H1 (cell line): Measurements from ENCODE around the gene GCSAML. TPM values are rescaled to one million over a fixed set of nuclear protein-coding genes. Genes with fewer than 3 reads are reported as not detected.

ENCODE experiments used
- EP300 ChIP-seq, 2 experiments: IDR thresholded peaks; 1 replicate in 1 of 2; 2 replicates in 1 of 2; pipeline ENCODE4 v1.6.1; 2011 to 2012; ENCODE audit warnings: low read depth in 2 of 2, low read length in 2 of 2, mild to moderate bottlenecking in 2 of 2, borderline replicate concordance in 1 of 2, inconsistent platforms in 1 of 2, moderate library complexity in 1 of 2
- HDAC6 ChIP-seq: IDR thresholded peaks from one replicate; pipeline ENCODE4 v1.7.1; 2012; ENCODE audit warnings: low read depth, mild to moderate bottlenecking, inconsistent platforms, low read length, moderate library complexity
- TEAD4 ChIP-seq: IDR thresholded peaks from 2 replicates; pipeline ENCODE4 v1.6.1; 2012; ENCODE audit warnings: low read depth, low read length, inconsistent platforms, mixed read lengths
- polyA plus RNA-seq, 7 experiments: library from polyadenylated mRNA; depleted of rRNA in 3 of 7; stranded (reverse) in 5 of 7; unstranded in 2 of 7; fragments of >200 nt in 5 of 7; fragments of 200-250 nt in 2 of 7; gene quantifications; 1 replicate in 5 of 7; 2 replicates in 1 of 7; 4 replicates in 1 of 7; pipeline versions ENCODE4 v1.2.1 to v1.2.3, GENCODE V29; 2011 to 2013; ENCODE audit warnings: missing spikeins in 2 of 7, mixed read lengths in 2 of 7
- total RNA-seq: library from RNA; stranded (reverse); fragmentation: NEBNext Ultra II Directional; extraction: Animal tissue kit (Norgen Biotek cat#: 25700); gene quantifications from 2 replicates; pipeline ENCODE4 v1.2.1, GENCODE V29; 2021

Gene GCSAML
- total and polyA plus RNA-seq, 2 of the 8 experiments (the other 6 are each of a cell fraction or from before 2014, with no cell fraction given) = not detected

GRCh38 chr1:247528812-247529474, 20.0 kb upstream of the GCSAML start (continued):
- no peak for TF ChIP-seq HDAC6
- no peak for TF ChIP-seq TEAD4
- TF ChIP-seq EP300 (IDR thresholded peaks at IDR 0.05; ENCODE audit: borderline replicate concordance in 1 of 2, low read depth in 2 of 2, low read length in 2 of 2) = no peak
